ENCODE measurements around the gene TAS2R14. TPM values are rescaled to one million over a fixed set of nuclear protein-coding genes. Genes with fewer than 3 reads are reported as not detected.

TAS2R14 gene
- total RNA-seq, 4 donors from 2014 or later = 1.5 to 3.3 (median 1.6) TPM

GRCh38 chr12:10959804-10960203 is 20.7 kb upstream of the TAS2R14 start:
- no peak overlapping the region for H3K4me3 ChIP-seq
- WGBS = 82% methylated on average over 2 of the region's 2 CpGs
- DNase-seq (ENCODE audit: extremely low spot score) = no peak
- peaks cover 0 to 7% (median 4%) of the 10 kb centered on the region in 4 donors for H3K9me3 ChIP-seq
- no peaks in the 10 kb centered on the region for H3K4me1 ChIP-seq
- no peaks in the 10 kb centered on the region for H3K27me3 ChIP-seq
- intact Hi-C loops (cut with DNase I) = no loop called here
- peaks cover 0 to 4% (median 0%) of the 10 kb centered on the region in 4 donors for H3K36me3 ChIP-seq
- no peak overlapping the region for H3K27ac ChIP-seq (replicated peaks in 1 of 4)
- TF ChIP-seq EP300 (IDR thresholded peaks at IDR 0.05) (no peak), CTCF (IDR thresholded peaks at IDR 0.05) (no peak), POLR2AphosphoS5 (IDR thresholded peaks at IDR 0.05) (no peak), POLR2A (IDR thresholded peaks at IDR 0.05; ENCODE audit: low read depth) (no peak)

- H3K9me3 ChIP-seq = peaks cover 0 to 7% (median 4%) of the 10 kb centered on the region in 4 donors
- H3K27ac ChIP-seq (replicated peaks in 1 of 4) = no peak overlapping the region
- intact Hi-C loops (cut with DNase I) = no loop called here
- H3K27me3 ChIP-seq = no peaks in the 10 kb centered on the region
- TF ChIP-seq POLR2A (IDR thresholded peaks at IDR 0.05; ENCODE audit: low read depth) (no peak), POLR2AphosphoS5 (IDR thresholded peaks at IDR 0.05) (no peak), EP300 (IDR thresholded peaks at IDR 0.05) (no peak), CTCF (IDR thresholded peaks at IDR 0.05) (no peak)
- no peak overlapping the region for H3K4me3 ChIP-seq
- H3K4me1 ChIP-seq = no peaks in the 10 kb centered on the region
- DNase-seq (ENCODE audit: extremely low spot score) = no peak
- H3K36me3 ChIP-seq = peaks cover 0 to 4% (median 0%) of the 10 kb centered on the region in 4 donors
Observed at GRCh38 chr12:10957741-10958140, 18.7 kb upstream of the TAS2R14 start.

GRCh38 chr12:10956085-10956484 is 17.0 kb upstream of the TAS2R14 start:
- Histone ChIP-seq H3K36me3 (no peaks in the 10 kb centered on the region), H3K4me3 (no peak overlapping the region), H3K27ac (replicated peaks in 1 of 4) (no peak overlapping the region), H3K27me3 (no peaks in the 10 kb centered on the region), H3K4me1 (no peaks in the 10 kb centered on the region), H3K9me3 (peaks cover 0 to 7% (median 4%) of the 10 kb centered on the region in 4 donors)
- intact Hi-C loops (cut with DNase I) = no loop called here
- TF ChIP-seq POLR2A (IDR thresholded peaks at IDR 0.05; ENCODE audit: low read depth) (no peak), EP300 (IDR thresholded peaks at IDR 0.05) (no peak), CTCF (IDR thresholded peaks at IDR 0.05) (no peak), POLR2AphosphoS5 (IDR thresholded peaks at IDR 0.05) (no peak)
- no peak for DNase-seq (ENCODE audit: extremely low spot score)

- no peak for TF ChIP-seq POLR2A (IDR thresholded peaks at IDR 0.05; ENCODE audit: low read depth)
- TF ChIP-seq POLR2AphosphoS5 (IDR thresholded peaks at IDR 0.05) = no peak
- no peak for TF ChIP-seq EP300 (IDR thresholded peaks at IDR 0.05)
- no peak for TF ChIP-seq CTCF (IDR thresholded peaks at IDR 0.05)
- DNase-seq (ENCODE audit: extremely low spot score) = no peak
- Histone ChIP-seq H3K36me3 (no peaks in the 10 kb centered on the region), H3K4me3 (no peak overlapping the region), H3K27me3 (no peaks in the 10 kb centered on the region), H3K4me1 (no peaks in the 10 kb centered on the region), H3K27ac (replicated peaks in 1 of 4) (no peak overlapping the region), H3K9me3 (peaks cover 0 to 7% (median 4%) of the 10 kb centered on the region in 4 donors)
- WGBS = 96% methylated on average over 4 of the region's 4 CpGs
- intact Hi-C loops (cut with DNase I) = no loop called here
Observed at GRCh38 chr12:10952645-10953044, 13.6 kb upstream of the TAS2R14 start.

- Histone ChIP-seq H3K4me3 (no peak overlapping the region), H3K4me1 (no peaks in the 10 kb centered on the region), H3K36me3 (no peaks in the 10 kb centered on the region), H3K27me3 (no peaks in the 10 kb centered on the region), H3K9me3 (no peaks in the 10 kb centered on the region), H3K27ac (replicated peaks in 1 of 4) (no peak overlapping the region)
- TF ChIP-seq CTCF (IDR thresholded peaks at IDR 0.05) = no peak
- TF ChIP-seq EP300 (IDR thresholded peaks at IDR 0.05) = no peak
- TF ChIP-seq POLR2AphosphoS5 (IDR thresholded peaks at IDR 0.05) = no peak
- TF ChIP-seq POLR2A (IDR thresholded peaks at IDR 0.05; ENCODE audit: low read depth) = no peak
- no peak for DNase-seq (ENCODE audit: extremely low spot score)
- intact Hi-C loops (cut with DNase I) = no loop called here
- WGBS = 98% methylated on average over 2 of the region's 2 CpGs
Observed at GRCh38 chr12:10943167-10943566, 4.1 kb upstream of the TAS2R14 start.
